ENCODE results near the gene GLTP. TPM values are rescaled to one million over a fixed set of nuclear protein-coding genes. Genes with fewer than 3 reads are reported as not detected.

Gene GLTP
- total RNA-seq, 1 experiment from 2014 or later: 78.2 TPM

- ATAC-seq (no peak), DNase-seq (no peak)
- no peaks in the 10 kb centered on the region for H4K20me1 ChIP-seq (ENCODE audit: low read length)
- peaks cover 16% of the 10 kb centered on the region for H3K4me1 ChIP-seq (ENCODE audit: insufficient read depth, low read length)
- no peak overlapping the region for H3K4me3 ChIP-seq (ENCODE audit: low read length)
- no peaks in the 10 kb centered on the region for H3K9me3 ChIP-seq (ENCODE audit: low read length)
- peaks cover 6% of the 10 kb centered on the region; the same call in 1 of the 2 replicates for H3K79me2 ChIP-seq (ENCODE audit: low read length)
- intact Hi-C loops (cut with micrococcal nuclease): no loop called here
- H3F3A ChIP-seq (ENCODE audit: low read length, unreplicated experiment): no peaks in the 10 kb centered on the region
- ChIA-PET POLR2A (ENCODE audit: unreplicated experiment) (no interaction called here), CTCF (no interaction called here)
- H3K36me3 ChIP-seq (ENCODE audit: low read depth, low read length): no peaks in the 10 kb centered on the region
- BruUV-seq (replicated peaks): no TSS peak
- H3K27ac ChIP-seq (ENCODE audit: low read length): no peak overlapping the region
- H2AFZ ChIP-seq (ENCODE audit: low read length): no peak overlapping the region
- H3K4me2 ChIP-seq (ENCODE audit: low read length): no peak overlapping the region
- no peaks in the 10 kb centered on the region for H3K9me2 ChIP-seq (replicated peaks; ENCODE audit: low read length)
- TF ChIP-seq EZH2phosphoT487 (IDR thresholded peaks at IDR 0.05; ENCODE audit: borderline replicate concordance, low read length): no peak
- no peak overlapping the region for H3K9ac ChIP-seq (ENCODE audit: low read length)
- no peaks in the 10 kb centered on the region for H3K27me3 ChIP-seq (ENCODE audit: low read length)
These were observed 19.4 kb downstream of the GLTP start for GRCh38 chr12:109860977-109861376.

- Histone ChIP-seq H3K9me3 (ENCODE audit: low read length) (no peaks in the 10 kb centered on the region), H3K4me3 (ENCODE audit: low read length) (no peak overlapping the region), H4K20me1 (ENCODE audit: low read length) (no peaks in the 10 kb centered on the region), H3K36me3 (ENCODE audit: low read depth, low read length) (peaks cover 2% of the 10 kb centered on the region; the same call in 1 of the 2 replicates), H2AFZ (ENCODE audit: low read length) (no peak overlapping the region), H3K27me3 (ENCODE audit: low read length) (no peaks in the 10 kb centered on the region), H3K79me2 (ENCODE audit: low read length) (no peaks in the 10 kb centered on the region), H3F3A (ENCODE audit: low read length, unreplicated experiment) (no peaks in the 10 kb centered on the region), H3K27ac (ENCODE audit: low read length) (no peak overlapping the region), H3K4me1 (ENCODE audit: insufficient read depth, low read length) (no peaks in the 10 kb centered on the region), H3K9ac (ENCODE audit: low read length) (no peak overlapping the region), H3K9me2 (replicated peaks; ENCODE audit: low read length) (no peaks in the 10 kb centered on the region), H3K4me2 (ENCODE audit: low read length) (no peak overlapping the region)
- intact Hi-C loops (cut with micrococcal nuclease): no loop called here
- CTCF ChIA-PET: no interaction called here
- POLR2A ChIA-PET (ENCODE audit: unreplicated experiment): no interaction called here
- ATAC-seq (no peak), DNase-seq (no peak)
- no TSS peak for BruUV-seq (replicated peaks)
- TF ChIP-seq CTCF (conservative IDR thresholded peaks at IDR 0.05; ENCODE audit: low read depth, low read length): no peak
- TF ChIP-seq EZH2 (IDR thresholded peaks at IDR 0.05; ENCODE audit: low read length, unreplicated experiment): no peak
- no peak for TF ChIP-seq EZH2phosphoT487 (IDR thresholded peaks at IDR 0.05; ENCODE audit: borderline replicate concordance, low read length)
These were observed 21.6 kb downstream of the GLTP start for GRCh38 chr12:109858764-109859163.

GRCh38 chr12:109857715-109858114, 22.6 kb downstream of the GLTP start:
- Histone ChIP-seq H3K79me2 (ENCODE audit: low read length) (no peaks in the 10 kb centered on the region), H3K27ac (ENCODE audit: low read length) (no peak overlapping the region), H3K9ac (ENCODE audit: low read length) (no peak overlapping the region), H3K36me3 (ENCODE audit: low read depth, low read length) (peaks cover 2% of the 10 kb centered on the region; the same call in 1 of the 2 replicates), H4K20me1 (ENCODE audit: low read length) (no peaks in the 10 kb centered on the region), H3K4me1 (ENCODE audit: insufficient read depth, low read length) (no peaks in the 10 kb centered on the region), H3K9me3 (ENCODE audit: low read length) (no peaks in the 10 kb centered on the region), H3K4me2 (ENCODE audit: low read length) (no peak overlapping the region), H3K4me3 (ENCODE audit: low read length) (no peak overlapping the region), H3F3A (ENCODE audit: low read length, unreplicated experiment) (no peaks in the 10 kb centered on the region), H3K27me3 (ENCODE audit: low read length) (no peaks in the 10 kb centered on the region), H2AFZ (ENCODE audit: low read length) (no peak overlapping the region), H3K9me2 (replicated peaks; ENCODE audit: low read length) (no peaks in the 10 kb centered on the region)
- CTCF ChIA-PET: no interaction called here
- POLR2A ChIA-PET (ENCODE audit: unreplicated experiment): no interaction called here
- no peak for DNase-seq
- TF ChIP-seq EZH2phosphoT487 (IDR thresholded peaks at IDR 0.05; ENCODE audit: borderline replicate concordance, low read length) (no peak), CTCF (conservative IDR thresholded peaks at IDR 0.05; ENCODE audit: low read depth, low read length) (no peak), EZH2 (IDR thresholded peaks at IDR 0.05; ENCODE audit: low read length, unreplicated experiment) (no peak)
- no TSS peak for BruUV-seq (replicated peaks)
- intact Hi-C loops (cut with micrococcal nuclease): no loop called here
- ATAC-seq: no peak

Measured in PC-3 (cell line).